ENCODE measurements around the gene SPDEF. TPM values are rescaled to one million over a fixed set of nuclear protein-coding genes. Genes with fewer than 3 reads are reported as not detected.

Gene SPDEF
- total RNA-seq, 2 experiments from 2014 or later, result 0.34 to 0.54 TPM

DNA sequence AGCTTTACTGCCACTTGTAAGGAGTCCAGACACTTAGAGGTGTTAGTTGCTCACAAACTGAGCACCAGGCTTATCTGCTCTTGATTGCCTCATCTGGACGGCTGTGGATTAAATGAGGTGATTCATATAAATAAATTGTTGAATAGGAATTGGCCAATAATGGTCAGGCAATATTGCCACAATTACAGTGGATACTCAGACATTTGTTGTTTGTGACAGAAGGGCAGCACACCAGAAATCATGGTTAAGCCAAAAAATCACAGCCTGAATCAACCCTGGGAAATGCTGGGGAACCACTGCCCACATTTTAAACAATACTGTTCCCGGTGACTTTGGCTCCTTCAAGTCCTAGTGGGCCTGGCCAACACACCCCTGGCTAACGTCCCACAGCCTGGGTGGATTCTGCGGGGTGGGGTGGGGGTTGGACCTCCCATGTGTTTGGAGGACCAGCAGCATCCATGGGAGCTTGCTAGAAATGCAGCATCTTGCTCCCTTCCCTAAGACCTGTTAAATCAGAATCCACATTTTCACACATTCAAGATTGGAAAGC, 29.5 kb upstream of the SPDEF start:
- BruUV-seq (replicated peaks), result no TSS peak
- Histone ChIP-seq H3K36me3 (ENCODE audit: insufficient read depth, low read length) (peaks cover 35% of the 10 kb centered on the region), H2AFZ (ENCODE audit: low read length) (no peak overlapping the region), H4K20me1 (ENCODE audit: insufficient read depth, low read length) (0 out of 2 replicates have a peak, but pooled peaks cover 4% of the 10 kb centered on the region), H3K4me2 (ENCODE audit: low read length) (no peak overlapping the region), H3K27ac (ENCODE audit: low read depth, low read length, poor library complexity, severe bottlenecking) (no peak overlapping the region), H3K4me1 (ENCODE audit: insufficient read depth, low read length, poor library complexity, severe bottlenecking) (no peaks in the 10 kb centered on the region), H3K79me2 (ENCODE audit: insufficient read depth, low read depth, low read length) (peaks cover 3% of the 10 kb centered on the region; the same call in 1 of the 2 replicates), H3K9me2 (ENCODE audit: insufficient read depth, low read length) (no peaks in the 10 kb centered on the region), H3K4me3 (ENCODE audit: low read depth, low read length, poor library complexity, severe bottlenecking) (no peak overlapping the region), H3K9me3 (ENCODE audit: low read length) (no peaks in the 10 kb centered on the region)
- POLR2A ChIA-PET, result interaction anchor here (0.6 kb wide), 1 partner anchor 178 kb away, joined by 5 read pairs; no protein-coding TSS in a partner anchor
- DNase-seq (ENCODE audit: low spot score), result no peak
- intact Hi-C loops (cut with micrococcal nuclease; ENCODE audit: unreplicated experiment), result no loop called here
- CTCF ChIA-PET (ENCODE audit: unreplicated experiment), result no interaction called here
- TF ChIP-seq EZH2phosphoT487 (IDR thresholded peaks at IDR 0.05; ENCODE audit: borderline replicate concordance, low read depth, low read length), result no peak
- TF ChIP-seq, protein P1, sequence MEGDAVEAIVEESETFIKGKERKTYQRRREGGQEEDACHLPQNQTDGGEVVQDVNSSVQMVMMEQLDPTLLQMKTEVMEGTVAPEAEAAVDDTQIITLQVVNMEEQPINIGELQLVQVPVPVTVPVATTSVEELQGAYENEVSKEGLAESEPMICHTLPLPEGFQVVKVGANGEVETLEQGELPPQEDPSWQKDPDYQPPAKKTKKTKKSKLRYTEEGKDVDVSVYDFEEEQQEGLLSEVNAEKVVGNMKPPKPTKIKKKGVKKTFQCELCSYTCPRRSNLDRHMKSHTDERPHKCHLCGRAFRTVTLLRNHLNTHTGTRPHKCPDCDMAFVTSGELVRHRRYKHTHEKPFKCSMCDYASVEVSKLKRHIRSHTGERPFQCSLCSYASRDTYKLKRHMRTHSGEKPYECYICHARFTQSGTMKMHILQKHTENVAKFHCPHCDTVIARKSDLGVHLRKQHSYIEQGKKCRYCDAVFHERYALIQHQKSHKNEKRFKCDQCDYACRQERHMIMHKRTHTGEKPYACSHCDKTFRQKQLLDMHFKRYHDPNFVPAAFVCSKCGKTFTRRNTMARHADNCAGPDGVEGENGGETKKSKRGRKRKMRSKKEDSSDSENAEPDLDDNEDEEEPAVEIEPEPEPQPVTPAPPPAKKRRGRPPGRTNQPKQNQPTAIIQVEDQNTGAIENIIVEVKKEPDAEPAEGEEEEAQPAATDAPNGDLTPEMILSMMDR (conservative IDR thresholded peaks at IDR 0.05; ENCODE audit: low read length), result no peak

DNA sequence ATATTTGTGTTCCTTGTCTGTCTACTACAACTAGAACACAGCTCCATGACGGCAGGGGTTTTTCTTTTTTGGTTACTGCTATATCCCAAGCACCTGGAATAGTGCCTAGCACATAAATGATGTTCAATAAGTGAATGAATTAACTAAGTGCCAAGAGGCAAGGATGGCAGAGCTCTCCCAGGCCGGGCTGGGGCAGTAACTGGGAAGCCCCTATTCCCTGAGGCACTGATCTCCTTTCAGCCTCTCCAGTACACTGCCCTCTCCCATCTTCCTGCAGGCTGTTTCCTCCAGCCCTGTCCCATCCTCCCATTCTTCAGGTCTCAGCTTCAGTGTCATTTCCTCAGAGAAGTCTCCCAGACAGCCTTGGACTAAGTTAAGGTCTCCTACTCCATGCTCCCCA, 29.0 kb upstream of the SPDEF start:
- H3K36me3 ChIP-seq (ENCODE audit: insufficient read depth, low read length), result peaks cover 30% of the 10 kb centered on the region
- no peak for DNase-seq (ENCODE audit: low spot score)
- no peak overlapping the region for H3K4me3 ChIP-seq (ENCODE audit: low read depth, low read length, poor library complexity, severe bottlenecking)
- ChIA-PET CTCF (ENCODE audit: unreplicated experiment) (no interaction called here), POLR2A (interaction anchor here (0.6 kb wide), 1 partner anchor 179 kb away, joined by 5 read pairs; no protein-coding TSS in a partner anchor)
- no peak overlapping the region for H2AFZ ChIP-seq (ENCODE audit: low read length)
- TF ChIP-seq, protein P1 (conservative IDR thresholded peaks at IDR 0.05; ENCODE audit: low read length), result no peak
- TF ChIP-seq EZH2phosphoT487 (IDR thresholded peaks at IDR 0.05; ENCODE audit: borderline replicate concordance, low read depth, low read length), result no peak
- H4K20me1 ChIP-seq (ENCODE audit: insufficient read depth, low read length), result no peaks in the 10 kb centered on the region
- H3K9me2 ChIP-seq (ENCODE audit: insufficient read depth, low read length), result no peaks in the 10 kb centered on the region
- H3K79me2 ChIP-seq (ENCODE audit: insufficient read depth, low read depth, low read length), result no peaks in the 10 kb centered on the region
- no TSS peak for BruUV-seq (replicated peaks)
- H3K9me3 ChIP-seq (ENCODE audit: low read length), result no peaks in the 10 kb centered on the region
- H3K4me2 ChIP-seq (ENCODE audit: low read length), result no peak overlapping the region
- intact Hi-C loops (cut with micrococcal nuclease; ENCODE audit: unreplicated experiment), result no loop called here
- H3K4me1 ChIP-seq (ENCODE audit: insufficient read depth, low read length, poor library complexity, severe bottlenecking), result no peaks in the 10 kb centered on the region
- H3K27ac ChIP-seq (ENCODE audit: low read depth, low read length, poor library complexity, severe bottlenecking), result no peak overlapping the region

DNA sequence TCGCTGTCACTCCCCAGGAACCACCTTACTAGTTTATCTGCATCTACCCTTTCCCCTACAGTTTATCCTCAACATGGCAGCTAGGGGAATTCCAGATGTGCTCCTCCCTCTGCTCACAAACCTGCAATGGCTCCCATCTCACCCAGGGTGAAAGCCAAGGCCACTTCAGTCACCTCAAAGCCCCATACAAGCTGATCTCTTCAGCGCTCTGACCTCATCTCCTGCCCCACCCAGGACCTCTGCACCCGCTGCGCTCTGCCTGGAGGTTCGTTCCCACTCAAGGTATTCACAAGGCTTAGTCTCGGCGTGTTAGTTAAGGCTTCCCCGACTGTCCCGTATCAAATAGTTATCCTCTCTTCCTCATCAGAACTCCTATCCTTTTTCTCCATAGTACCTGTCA, 28.6 kb upstream of the SPDEF start:
- Histone ChIP-seq H4K20me1 (ENCODE audit: insufficient read depth, low read length) (no peaks in the 10 kb centered on the region), H3K9me2 (ENCODE audit: insufficient read depth, low read length) (no peaks in the 10 kb centered on the region), H3K4me3 (ENCODE audit: low read depth, low read length, poor library complexity, severe bottlenecking) (no peak overlapping the region), H3K4me2 (ENCODE audit: low read length) (no peak overlapping the region), H3K9me3 (ENCODE audit: low read length) (no peaks in the 10 kb centered on the region), H3K27ac (ENCODE audit: low read depth, low read length, poor library complexity, severe bottlenecking) (no peak overlapping the region), H3K4me1 (ENCODE audit: insufficient read depth, low read length, poor library complexity, severe bottlenecking) (no peaks in the 10 kb centered on the region), H2AFZ (ENCODE audit: low read length) (no peak overlapping the region), H3K79me2 (ENCODE audit: insufficient read depth, low read depth, low read length) (no peaks in the 10 kb centered on the region), H3K36me3 (ENCODE audit: insufficient read depth, low read length) (peaks cover 26% of the 10 kb centered on the region)
- POLR2A ChIA-PET, result no interaction called here
- CTCF ChIA-PET (ENCODE audit: unreplicated experiment), result no interaction called here
- BruUV-seq (replicated peaks), result no TSS peak
- intact Hi-C loops (cut with micrococcal nuclease; ENCODE audit: unreplicated experiment), result no loop called here
- no peak for DNase-seq (ENCODE audit: low spot score)
- TF ChIP-seq, protein P1 (conservative IDR thresholded peaks at IDR 0.05; ENCODE audit: low read length), result no peak
